DMS53 (cell line): ENCODE measurements around the gene GRK5.

Experiments
- DNase-seq: peaks from one replicate; lab custom pipeline; 2025; lab: John Stamatoyannopoulos, UW

The GRK5 gene

DNA sequence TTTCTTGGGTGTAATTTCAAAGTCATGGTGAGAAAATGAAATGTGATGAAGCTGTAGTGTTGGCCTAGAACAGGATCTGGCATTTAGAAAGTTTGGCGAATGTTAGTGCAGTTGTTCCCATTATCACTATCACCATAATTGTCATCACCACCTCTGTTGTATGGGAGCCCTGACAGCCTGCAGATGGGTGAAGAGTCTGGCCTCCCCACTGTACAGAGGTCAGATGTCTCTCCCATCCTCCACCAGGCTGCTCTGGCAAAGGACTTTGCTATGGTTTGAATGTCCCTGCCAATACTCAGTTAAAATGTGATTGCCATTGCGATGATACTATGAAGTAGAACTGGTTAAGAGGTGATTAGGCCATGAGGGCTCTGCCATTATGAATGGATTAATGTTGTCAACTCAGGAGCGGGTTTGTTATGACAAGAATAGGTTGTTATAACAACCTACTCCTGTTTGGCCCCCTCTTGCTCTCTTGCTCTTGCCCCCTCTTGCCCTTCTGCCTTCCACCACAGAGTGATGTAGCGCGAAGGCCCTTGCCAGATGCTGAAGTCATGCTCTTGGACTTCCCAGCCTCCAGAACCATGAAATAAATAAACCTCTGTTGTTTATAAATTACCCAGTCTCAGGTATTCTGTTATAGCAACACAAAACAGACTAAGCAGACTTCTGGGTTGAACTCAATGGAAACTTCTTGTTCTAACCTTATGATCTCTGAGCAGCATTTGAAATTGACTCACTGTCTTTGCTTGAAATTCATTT is 90.0 kb downstream of the GRK5 start:
- DNase-seq = no peak

- DNase-seq = no peak
These were observed 91.4 kb downstream of the GRK5 start for GRCh38 chr10:119298810-119299209.

DNA sequence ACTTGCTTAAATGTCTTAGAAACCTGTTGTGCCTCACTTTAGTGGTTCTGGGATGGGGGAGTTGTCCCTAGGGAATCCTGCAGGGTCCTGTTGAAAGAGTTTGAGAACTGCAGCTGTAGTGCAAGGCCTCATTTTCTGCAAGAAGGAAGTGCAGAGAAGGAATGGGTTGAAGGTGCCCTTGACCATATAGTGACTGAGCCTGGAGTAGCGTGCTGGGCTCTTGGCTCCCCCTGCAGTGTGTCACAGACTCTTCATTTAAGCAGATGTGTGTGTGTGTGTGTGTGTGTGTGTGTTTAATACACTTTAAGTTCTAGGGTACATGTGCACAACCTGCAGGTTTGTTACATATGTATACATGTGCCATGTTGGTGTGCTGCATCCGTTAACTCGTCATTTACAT is 92.2 kb downstream of the GRK5 start:
- DNase-seq = peak; percentile 30

DNA sequence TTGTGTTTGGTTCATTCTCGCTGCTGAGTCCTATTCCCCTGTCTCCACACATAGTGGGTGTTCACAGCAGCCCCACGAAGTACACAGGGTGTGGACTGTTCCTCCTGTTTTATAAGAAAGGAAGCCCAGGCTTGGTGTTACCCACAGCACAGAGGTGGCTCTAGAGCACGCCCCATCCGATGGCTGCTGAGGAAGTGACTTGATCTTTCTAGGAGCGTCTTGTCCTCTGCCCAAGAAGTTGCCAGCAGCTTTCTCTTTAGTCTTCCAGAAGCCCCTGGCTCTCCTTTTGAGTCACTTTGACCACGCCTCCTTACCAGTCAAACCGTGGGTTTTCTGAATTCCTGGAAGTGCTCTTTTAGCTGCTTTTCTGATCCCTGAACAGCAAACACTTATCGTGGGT is 94.0 kb downstream of the GRK5 start:
- DNase-seq = no peak

GRCh38 chr10:119302172-119302571 is 94.8 kb downstream of the GRK5 start:
- no peak for DNase-seq

- peak; percentile 36 for DNase-seq
These were observed 95.4 kb downstream of the GRK5 start for GRCh38 chr10:119302591-119303253.

DNA sequence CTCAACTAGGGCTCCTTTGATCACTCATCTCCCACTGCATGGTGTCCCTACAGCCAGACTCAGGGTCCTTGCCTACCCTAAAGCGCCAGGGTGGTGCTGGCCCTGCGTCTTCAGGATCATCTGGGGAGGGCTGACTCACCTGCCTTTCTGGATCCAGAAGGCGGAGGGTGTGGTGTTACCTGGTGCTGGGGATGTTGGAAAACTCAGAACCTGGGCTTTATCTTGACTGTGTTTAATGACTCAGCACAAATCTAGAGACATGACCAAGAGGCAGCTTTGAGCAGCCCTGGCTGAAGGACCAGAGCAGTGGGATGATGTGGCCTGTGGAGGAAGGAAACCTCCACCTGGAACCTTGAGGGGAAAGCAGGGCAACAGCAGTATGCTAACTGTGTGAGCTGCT is 96.5 kb downstream of the GRK5 start:
- DNase-seq = peak; percentile 24

DNA sequence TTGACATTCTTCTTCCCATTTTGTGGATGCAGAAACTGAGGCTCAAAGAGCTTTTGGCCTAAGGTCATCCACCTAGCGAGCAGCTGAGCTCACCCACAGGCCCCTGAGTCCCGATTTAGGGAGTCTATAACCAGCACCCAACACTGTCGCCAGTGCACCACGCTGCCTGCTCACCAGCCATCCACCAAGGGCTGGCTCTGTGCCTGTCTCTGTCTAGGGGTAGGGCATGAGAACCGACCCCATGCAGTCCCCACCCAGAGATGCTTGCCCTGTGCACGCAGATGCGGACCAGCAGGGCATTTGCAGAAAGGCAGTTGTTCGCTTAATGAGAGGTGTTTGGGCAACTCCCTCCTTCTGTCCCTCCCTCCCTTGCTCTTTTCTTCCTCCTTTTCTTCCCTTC is 97.2 kb downstream of the GRK5 start:
- no peak for DNase-seq

GRCh38 chr10:119305860-119306513 is 98.6 kb downstream of the GRK5 start:
- peak; percentile 76 for DNase-seq

- peak; percentile 66 for DNase-seq
These were observed 99.2 kb downstream of the GRK5 start for GRCh38 chr10:119306514-119306951.

DNA sequence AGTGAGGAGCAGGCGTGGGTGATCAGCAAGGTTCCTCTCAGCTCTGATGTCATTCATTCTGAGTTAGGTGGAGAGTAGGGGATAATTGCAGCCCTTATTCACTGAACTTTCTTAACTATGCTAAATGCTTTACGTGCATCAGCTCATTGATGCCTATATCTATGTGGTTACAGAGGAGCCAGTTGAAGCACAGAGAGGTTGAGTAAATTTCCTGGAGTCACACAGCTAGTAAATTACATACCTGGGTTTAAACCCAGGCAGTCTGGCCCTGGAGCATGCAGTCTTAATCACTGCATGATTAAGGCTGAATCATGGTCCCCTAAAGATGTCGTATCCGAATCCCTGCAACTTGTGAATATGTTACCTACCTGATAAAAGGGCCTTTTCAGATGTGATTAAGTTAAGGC is 99.6 kb downstream of the GRK5 start:
- no peak for DNase-seq

DNA sequence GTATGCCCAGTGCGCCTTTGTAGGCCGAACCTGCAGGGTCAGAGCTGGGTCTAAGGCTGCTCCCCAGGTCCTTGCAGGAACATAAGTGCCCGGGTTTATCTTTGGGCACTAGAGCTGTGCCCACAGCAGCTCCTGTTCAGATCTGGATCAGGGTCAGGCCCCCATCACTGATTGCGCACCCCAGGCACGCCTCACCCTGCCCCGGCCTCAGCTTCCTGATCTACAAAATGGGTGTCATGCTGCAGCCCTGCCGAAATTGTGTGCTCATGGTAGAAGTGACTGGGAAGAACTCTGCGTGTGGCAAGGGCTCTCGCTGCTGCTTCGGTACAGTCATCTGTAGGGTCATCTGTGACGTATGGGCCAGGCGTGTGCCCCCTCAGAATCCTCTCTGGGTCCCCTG is 100.7 kb downstream of the GRK5 start:
- no peak for DNase-seq

DNA sequence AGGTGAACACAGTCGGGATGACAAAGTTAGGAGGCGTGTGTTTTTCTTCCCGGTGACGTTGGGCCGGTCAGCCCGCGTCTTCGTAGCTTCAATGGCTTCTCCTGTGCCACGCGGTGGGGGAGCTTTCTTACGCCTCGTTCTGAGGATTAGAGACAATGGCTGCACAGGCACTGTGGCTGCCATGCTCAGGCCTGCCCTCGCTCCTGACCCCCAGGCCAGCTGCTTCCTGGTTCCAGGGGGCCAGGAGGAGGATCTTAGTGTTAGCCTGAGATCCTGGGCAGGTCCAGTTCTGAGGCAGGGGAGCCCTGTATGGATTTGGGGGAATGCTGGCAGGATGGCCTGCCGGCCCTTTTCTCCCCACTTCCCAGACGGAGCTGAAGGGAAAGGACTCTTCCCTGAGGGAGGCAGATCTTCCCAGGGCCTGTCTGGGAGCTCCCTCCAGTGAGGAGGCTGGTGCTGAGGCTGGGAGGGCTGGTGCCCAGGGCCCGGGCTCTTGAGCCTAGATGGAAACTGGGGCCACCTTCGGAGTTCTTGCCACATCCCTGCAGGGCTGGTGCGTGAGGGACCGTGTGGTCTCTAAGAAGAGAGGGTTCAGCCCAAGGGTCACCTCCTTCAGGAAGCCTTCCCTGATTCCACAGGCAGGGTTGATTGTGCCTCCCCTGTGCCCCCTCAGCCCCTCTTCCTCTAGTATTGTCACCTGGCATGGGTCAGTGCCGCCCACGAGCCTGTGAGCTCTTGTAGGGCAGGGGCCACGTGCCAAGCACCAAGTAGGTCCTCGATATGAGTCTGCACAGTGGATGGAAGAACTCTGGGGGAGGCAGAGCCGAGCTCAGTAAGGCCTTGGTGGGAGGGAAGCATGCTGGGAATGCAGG is 101.4 kb downstream of the GRK5 start:
- DNase-seq = no peak

- DNase-seq = no peak
These were observed 102.0 kb downstream of the GRK5 start for GRCh38 chr10:119309423-119309770.

GRCh38 chr10:119310806-119311205 is 103.4 kb downstream of the GRK5 start:
- no peak for DNase-seq

DNA sequence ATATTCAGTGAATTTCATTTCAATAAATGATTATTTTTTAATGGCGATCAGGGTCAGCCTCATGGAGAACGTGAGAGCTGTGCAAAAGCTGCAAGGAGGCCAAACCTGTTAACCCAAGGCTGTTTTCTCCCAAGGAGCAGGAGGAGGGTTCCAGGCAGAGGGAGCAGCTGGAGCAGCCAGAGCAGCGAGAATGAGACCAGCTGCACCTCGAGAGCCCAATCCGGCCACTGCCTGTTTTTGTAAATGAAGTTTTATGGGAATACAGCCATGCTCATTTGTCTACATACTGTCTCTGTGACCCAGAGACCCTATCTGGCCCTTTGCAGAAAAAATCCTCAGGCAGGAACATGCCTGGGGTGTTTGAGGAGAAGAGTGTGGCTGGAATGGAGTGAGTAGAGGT is 104.9 kb downstream of the GRK5 start:
- no peak for DNase-seq

- no peak for DNase-seq
These were observed 105.7 kb downstream of the GRK5 start for GRCh38 chr10:119313024-119313423.

DNA sequence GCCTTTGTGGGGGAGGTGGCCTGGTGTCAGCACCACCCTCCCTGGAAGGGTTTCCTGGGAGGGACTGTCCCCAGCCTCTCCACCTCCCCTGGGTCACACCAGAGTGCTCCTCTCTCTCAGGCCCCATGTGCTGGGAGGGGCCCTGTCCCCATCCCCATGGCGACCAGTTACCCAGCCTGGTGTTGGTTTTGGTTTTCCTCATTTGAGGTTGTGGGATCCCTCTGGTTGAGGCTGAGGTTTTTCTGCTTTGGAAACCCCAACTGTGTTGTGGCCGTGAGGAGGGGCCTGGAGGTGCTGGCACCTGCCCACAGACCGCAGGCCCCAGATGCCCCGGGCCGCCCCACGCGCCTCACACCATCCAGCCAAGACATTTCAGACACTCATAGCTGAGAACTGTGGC is 106.3 kb downstream of the GRK5 start:
- no peak for DNase-seq

DNA sequence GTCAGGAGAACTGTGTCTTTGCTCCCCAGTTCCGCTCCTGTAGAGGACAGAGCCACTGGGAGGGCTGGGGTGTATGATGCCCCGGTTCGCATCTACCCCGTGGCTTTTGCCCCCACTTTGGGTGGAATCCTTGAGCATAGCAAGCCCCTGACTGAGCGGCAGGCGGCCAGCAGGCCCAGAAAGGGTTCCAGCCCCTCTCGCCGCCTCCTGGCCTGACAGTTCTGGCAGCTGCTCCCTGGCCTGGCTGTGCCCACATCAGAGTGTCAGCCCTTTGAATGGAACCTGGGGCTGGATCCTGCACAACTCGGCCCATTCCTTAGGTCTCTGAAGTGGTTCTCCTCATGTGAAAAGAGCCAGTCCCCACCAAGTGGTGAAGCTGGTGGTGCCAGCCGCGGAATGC is 106.7 kb downstream of the GRK5 start:
- no peak for DNase-seq

- no peak for DNase-seq
These were observed 107.1 kb downstream of the GRK5 start for GRCh38 chr10:119314486-119314885.

DNA sequence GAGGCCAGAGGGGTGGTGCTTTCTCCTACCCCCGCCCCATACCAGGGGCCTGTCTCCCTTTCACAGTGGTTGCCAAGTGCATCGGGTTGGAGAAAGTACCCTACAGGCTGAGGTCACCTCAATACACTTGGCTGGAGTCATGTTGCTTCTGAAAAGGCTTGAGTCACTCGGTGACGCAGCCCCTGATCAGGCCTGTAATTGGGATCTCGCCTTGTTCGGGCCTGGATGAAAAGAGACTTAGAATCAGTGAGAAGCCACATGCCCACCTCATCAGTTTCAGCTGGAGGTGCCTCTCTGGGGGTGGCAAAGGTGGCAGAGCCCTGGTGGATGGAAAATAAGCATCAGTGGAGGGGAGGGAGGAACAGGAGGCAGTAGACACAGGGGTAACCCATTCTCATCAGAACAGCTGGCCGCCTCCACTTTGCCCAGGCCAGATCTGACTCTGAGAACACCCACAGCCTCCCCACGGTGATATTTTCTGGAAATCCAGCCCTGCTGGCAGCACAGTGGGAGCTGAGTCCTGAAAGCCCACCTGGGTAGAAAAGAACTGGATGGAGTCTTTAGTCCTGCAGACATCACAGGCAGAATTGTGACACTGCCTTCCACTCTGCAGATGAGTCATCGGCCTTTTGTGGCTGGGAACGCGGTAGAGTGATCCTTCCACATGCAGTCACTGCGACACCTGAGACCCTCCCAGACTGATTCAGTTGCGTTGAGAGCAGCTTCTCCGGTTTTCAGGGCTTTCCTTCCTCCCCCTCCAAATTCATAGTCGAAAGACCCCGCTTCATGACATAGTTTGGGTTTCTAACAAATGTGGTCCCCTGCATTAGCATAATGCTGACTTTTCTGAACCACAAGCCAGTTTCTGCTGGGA is 108.0 kb downstream of the GRK5 start:
- DNase-seq = peak; percentile 90
